C4-2B (cell line): Measurements from ENCODE around the gene TACR1.

Experiments used
- H3K27ac ChIP-seq: fragments of 450-650 bp; 2 replicates; pipeline ENCODE4 v1.5.1; 2017
- ZFX ChIP-seq: fragments of 450-650 bp; IDR thresholded peaks from 2 replicates; pipeline ENCODE4 v1.6.1; 2017
- TF ChIP-seq, protein P1 (sequence below): fragments of 450-650 bp; conservative IDR thresholded peaks from 2 replicates; pipeline ENCODE4 v1.5.1; 2017; ENCODE audit warnings: mild to moderate bottlenecking

Gene TACR1

GRCh38 chr2:75055142-75055819 lies 144.0 kb downstream of the TACR1 start:
- TF ChIP-seq, protein P1, sequence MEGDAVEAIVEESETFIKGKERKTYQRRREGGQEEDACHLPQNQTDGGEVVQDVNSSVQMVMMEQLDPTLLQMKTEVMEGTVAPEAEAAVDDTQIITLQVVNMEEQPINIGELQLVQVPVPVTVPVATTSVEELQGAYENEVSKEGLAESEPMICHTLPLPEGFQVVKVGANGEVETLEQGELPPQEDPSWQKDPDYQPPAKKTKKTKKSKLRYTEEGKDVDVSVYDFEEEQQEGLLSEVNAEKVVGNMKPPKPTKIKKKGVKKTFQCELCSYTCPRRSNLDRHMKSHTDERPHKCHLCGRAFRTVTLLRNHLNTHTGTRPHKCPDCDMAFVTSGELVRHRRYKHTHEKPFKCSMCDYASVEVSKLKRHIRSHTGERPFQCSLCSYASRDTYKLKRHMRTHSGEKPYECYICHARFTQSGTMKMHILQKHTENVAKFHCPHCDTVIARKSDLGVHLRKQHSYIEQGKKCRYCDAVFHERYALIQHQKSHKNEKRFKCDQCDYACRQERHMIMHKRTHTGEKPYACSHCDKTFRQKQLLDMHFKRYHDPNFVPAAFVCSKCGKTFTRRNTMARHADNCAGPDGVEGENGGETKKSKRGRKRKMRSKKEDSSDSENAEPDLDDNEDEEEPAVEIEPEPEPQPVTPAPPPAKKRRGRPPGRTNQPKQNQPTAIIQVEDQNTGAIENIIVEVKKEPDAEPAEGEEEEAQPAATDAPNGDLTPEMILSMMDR: no peak
- TF ChIP-seq ZFX: no peak
- H3K27ac ChIP-seq: no peak overlapping the region

DNA sequence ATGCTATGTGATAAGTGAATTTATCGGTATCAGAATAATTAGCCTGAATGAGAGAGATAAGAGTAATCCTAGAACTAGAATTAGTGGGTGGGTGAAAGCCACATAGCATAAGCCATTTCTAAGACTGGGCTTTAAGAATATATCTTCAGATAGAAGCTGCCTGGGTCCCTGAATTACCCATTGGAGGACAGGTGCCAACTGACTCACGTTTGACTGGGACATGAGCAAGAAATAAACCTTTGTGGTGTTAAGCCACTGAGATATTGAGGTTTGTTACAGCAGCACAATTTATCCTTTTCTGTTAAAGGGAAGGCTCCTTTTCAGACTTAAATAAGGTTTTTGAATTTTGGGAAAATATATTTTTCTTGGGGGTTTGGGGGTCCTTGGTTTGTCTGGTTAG lies 145.0 kb downstream of the TACR1 start:
- no peak for TF ChIP-seq ZFX
- TF ChIP-seq, protein P1: no peak
- H3K27ac ChIP-seq: no peak overlapping the region

DNA sequence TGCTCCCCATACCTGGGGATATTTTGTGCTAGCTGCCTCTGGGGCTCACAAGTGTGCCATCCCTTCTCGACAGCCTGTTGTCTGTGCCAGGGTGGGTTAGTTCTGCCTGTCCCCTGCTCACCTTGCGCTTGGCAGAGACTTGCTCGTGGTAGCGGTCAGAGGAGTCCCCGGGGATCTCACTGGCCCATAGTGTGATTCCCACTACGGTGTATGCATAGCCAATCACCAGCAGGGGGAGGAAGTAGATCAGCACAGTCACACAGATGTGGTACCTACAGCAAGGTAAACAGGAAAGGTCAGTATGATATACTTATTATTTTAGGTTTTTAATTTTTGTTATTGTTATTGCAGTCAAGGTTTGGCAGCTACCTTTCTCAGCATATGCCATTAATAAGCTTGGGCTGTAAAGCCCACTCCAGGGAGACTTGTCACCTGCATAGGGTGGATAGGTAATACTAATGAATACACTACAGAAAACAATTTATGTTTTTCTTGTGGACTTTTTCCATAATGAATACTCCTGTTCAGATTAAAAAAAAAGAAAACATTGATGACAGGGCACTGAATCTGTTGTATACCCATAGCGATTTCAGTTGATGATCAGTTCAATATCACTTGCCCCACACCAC lies 145.7 kb downstream of the TACR1 start:
- H3K27ac ChIP-seq: no peak overlapping the region
- TF ChIP-seq, protein P1: peak; percentile 89
- TF ChIP-seq ZFX: no peak

GRCh38 chr2:75047992-75048625 lies 151.2 kb downstream of the TACR1 start:
- TF ChIP-seq ZFX: no peak
- TF ChIP-seq, protein P1: no peak
- no peak overlapping the region for H3K27ac ChIP-seq

DNA sequence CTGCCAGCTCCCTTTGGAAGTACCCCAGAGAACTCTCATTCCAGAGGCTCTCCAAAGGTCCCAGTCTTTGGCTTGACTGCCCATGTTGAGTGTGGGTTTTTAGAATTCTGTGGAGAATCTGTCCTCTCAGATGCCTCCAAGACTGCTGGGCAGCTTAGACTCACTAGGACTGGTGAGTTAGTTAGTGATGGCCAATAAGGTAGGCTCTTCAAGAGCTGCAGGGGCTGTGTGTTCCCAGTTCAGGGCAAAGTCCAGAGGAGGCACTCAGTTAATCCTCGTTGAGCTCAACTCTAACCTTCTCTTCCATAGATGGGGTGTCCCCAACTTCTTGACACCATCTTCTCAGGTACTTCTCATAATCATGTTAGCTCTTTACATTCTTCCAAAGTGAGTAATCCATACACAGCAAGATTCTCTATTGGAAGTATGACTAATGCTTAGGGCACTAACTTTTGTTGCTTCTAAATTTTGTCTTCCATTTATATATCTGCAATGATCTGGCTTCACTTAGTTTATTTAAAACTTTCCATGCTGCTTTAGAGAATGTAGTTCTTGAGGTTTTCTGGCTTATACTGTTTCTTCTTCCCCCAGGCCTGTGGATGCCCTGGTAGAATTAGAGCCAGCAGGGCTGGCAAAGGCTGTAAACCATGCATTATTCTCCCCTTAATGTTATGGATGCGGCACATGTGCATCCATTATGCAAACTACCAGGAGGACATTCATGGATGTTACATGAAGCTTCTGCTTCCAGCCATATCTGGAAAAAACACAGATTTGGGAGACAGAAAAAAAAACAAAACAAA lies 151.9 kb downstream of the TACR1 start:
- no peak overlapping the region for H3K27ac ChIP-seq
- TF ChIP-seq, protein P1: no peak
- TF ChIP-seq ZFX: no peak

GRCh38 chr2:75045526-75046050 lies 153.7 kb downstream of the TACR1 start:
- TF ChIP-seq, protein P1: no peak
- H3K27ac ChIP-seq: no peak overlapping the region
